HG02938 (cell line): ENCODE results near the gene CFAP299.
A peak's percentile ranks its signal among the peaks of the same experiment; 100 is the strongest.
"Not testable (repeated sequence)": the region's sequence is repeated elsewhere in the genome, so short reads cannot be mapped to it uniquely, and the experiment has no call there.

Experiments
- ATAC-seq: cut with Tn5 transposase; IDR thresholded peaks from one replicate; pipeline ENCODE4 v1.9.1; 2021; ENCODE audit warnings: mild to moderate bottlenecking, moderate library complexity; ENCODE audit not compliant: unreplicated experiment

The CFAP299 gene

DNA sequence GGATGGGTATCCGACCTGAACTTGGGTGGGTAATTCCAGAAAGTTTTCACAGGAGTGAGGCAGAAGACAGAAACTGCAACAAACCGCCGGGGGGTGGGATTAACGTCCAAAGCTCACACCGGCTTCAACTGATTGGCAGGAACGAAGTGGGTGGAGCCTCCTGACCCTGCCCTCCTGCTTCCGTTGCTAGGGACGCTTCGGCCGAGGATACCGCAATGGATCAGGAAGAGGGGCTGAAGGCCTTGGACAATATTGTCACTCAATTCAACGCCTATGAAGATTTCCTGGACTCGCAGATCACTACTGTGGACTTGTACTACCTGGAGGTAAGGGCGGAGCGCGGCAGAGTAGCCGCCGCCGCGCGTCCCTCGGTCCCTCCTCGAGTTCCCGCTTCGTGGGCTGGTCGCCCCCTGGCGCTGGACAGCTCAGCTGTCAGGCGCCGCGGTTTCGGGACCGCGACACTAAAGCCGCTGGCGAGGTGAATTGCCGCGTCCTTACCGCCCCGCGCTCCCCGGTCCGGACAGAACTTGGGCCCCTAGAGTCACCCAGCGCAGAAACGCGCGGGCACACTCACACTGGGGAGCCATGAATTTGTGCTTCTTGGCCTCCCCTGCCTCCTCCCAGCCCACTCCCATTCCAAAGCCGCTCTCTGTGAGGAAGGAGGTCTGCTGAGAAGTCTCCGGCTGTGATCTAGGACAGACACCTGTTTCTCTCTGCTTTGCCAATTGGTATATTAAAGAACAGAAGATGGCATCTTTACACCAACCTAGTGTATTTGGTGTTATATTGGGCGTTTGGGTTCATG is at the start of gene CFAP299:
Gene CFAP299, plus strand, starts transcription at position 177 of the 805 bp plus-strand sequence.
- ATAC-seq, result peak; percentile 97

- no peak for ATAC-seq
These were observed 49.1 kb upstream of the CFAP299 start for GRCh38 chr4:80286451-80286850.

DNA sequence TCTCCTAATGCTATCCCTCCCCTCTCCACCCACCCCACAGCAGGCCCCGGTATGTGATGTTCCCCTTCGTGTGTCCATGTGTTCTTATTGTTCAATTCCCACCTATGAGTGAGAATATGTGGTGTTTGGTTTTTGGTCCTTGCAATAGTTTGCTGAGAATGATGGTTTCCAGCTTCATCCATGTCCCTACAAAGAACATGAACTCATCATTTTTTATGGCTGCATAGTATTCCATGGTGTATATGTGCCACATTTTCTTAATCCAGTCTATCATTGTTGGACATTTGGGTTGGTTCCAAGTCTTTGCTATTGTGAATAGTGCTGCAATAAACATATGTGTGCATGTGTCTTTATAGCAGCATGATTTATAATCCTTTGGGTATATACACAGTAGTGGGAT is 44.9 kb upstream of the CFAP299 start:
- not testable (repeated sequence) for ATAC-seq

GRCh38 chr4:80294206-80294605 is 41.3 kb upstream of the CFAP299 start:
- no peak for ATAC-seq

DNA sequence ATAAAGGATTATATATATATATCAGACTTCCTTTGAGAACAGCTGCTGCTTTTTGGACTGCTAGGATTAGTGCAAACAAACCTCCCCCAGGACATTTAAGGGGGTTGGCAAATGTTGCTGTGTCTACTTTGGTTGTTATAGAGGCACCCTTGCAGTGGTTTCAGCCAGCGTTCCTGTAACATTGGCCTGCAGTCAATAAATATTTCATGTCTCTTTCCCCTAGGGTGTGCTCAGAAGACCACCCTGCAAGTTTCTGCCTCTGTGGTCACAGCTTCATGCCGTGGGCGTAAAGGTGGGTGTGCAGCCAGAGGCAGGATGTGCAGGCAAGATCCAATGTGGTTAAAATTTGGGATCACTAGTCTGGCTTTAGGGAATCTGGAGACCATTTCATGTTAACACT is 40.2 kb upstream of the CFAP299 start:
- ATAC-seq, result no peak

DNA sequence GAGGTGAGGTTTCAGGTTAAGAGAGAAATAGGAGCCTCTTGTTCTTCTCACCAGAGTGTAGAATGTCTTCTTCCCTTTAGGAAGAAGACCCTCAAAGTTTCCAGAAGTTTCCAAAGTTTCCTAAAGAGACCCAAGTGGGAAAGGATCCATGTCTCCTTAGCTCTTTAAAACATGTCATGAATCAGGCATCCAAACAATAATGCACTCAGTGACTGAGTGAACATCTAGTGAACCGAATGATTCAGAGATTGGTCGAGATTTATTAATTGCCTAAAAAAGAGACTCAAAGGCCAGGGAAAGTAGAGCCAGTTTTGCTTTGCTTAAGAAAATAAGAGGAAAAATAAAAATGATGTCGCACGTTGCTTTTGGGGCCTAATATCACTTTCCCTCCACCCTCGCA is 39.7 kb upstream of the CFAP299 start:
- ATAC-seq, result no peak

DNA sequence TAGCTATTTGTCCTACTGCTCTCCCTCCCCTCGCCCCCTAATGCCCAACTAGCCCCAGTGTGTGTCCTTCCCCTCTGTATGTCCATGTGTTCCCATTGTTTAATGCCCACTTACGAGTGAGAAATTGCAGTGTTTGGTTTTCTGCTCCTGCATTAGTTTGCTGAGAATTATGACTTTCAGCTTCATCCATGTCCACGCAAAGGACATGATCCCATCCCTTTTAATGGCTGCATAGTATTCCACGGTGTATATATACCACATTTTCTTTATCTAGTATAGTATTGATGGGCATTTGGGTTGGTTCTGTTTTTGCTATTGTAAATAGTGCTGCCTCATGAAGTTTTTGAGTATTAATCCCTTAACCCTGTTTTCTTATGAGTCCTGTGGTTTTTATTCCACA is 33.6 kb upstream of the CFAP299 start:
- no peak for ATAC-seq

GRCh38 chr4:80302616-80303223 is 32.8 kb upstream of the CFAP299 start:
- ATAC-seq, result no peak

- no peak for ATAC-seq
These were observed 30.1 kb upstream of the CFAP299 start for GRCh38 chr4:80305466-80305865.

- ATAC-seq, result no peak
These were observed 29.3 kb upstream of the CFAP299 start for GRCh38 chr4:80306260-80306659.

- ATAC-seq, result no peak
These were observed 28.3 kb upstream of the CFAP299 start for GRCh38 chr4:80307183-80307735.

- ATAC-seq, result no peak
These were observed 27.6 kb upstream of the CFAP299 start for GRCh38 chr4:80307774-80308465.

DNA sequence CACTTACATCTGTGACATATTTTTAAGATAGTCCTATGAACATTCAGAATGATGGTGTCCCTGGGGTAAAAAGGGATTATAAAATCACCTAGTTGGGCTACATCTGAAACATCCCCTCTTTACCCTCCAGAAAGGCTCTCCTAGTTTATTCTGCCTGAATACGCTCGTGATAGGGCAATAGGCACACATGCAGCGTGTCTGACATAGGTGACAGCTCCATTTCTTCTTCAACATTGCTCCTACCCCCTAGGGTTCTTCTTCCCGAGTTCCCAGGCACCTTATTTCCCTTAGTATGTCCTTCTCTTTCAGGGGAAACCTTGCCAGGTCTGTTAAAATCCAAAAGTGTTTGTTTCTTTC is 27.1 kb upstream of the CFAP299 start:
- ATAC-seq, result no peak

DNA sequence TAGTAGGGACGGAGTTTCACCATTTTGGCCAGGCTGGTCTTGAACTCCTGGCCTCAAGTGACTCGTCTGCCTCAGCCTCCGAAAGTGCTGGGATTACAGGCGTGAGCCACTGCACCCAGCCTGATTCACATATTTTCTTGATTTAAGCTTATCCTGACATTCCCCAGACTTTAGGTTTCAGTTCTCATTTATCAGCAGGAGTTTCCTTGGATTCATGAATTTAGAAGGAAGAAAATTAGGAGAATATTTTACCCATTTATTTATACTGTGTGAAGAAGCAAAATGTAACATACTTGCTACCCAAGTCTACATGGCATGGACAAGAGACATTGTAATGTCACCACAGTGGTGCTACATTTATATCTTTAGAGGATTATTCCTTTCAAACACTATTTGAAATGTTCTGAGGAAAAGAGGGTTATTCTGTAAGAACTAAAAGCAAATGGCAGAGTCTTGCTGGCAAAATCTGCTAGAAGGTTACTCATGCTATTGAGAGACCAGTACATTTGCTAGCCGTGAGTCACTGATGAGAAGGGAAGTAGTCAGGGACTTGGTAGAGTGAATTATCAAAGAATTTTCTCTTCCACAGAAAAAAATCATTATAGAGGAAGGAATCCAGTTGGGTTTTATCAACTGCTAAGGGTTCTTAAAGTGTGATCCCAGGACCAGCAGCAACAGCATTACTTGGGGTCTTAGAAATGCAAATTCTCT is 26.1 kb upstream of the CFAP299 start:
- ATAC-seq, result no peak

DNA sequence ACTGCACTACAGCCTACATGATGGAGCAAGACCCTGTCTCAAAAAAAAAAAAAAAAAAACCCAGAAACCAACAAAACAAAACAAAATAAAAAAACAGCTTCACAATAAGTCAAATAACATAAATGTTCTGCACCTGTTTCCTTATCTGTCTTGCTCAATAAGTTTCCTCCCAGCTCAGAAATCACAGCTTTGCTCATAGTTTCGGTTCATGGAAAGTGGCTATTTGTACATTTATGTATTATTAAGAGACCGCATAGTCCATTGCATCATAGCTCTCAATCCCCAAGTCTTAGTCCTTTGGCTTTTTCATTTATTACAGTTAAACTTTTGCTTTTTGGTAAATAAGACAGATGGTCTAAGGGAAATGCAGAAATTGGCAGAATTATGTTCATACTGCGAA is 24.4 kb upstream of the CFAP299 start:
- ATAC-seq, result no peak

- ATAC-seq, result no peak
These were observed 23.4 kb upstream of the CFAP299 start for GRCh38 chr4:80312124-80312523.

DNA sequence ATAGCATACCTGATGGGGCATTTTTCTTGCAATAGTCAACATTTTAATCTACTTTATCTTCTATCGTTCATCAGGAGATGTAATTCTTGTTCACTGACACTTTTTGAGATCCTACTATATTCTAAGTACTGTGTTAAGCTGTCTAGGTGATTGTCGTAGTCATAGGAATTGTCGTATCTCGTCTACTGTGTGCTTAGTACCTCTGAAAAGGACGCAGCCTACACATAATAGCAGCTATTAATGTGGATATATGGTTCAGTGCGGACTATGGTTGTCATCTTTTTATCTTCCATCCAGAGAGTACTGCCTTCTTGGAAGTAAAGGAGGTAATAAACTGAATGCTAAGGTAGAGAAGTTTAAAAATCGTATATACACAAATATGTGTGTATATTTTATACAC is 21.9 kb upstream of the CFAP299 start:
- no peak for ATAC-seq

- ATAC-seq, result not testable (repeated sequence)
These were observed 19.7 kb upstream of the CFAP299 start for GRCh38 chr4:80315848-80316247.

DNA sequence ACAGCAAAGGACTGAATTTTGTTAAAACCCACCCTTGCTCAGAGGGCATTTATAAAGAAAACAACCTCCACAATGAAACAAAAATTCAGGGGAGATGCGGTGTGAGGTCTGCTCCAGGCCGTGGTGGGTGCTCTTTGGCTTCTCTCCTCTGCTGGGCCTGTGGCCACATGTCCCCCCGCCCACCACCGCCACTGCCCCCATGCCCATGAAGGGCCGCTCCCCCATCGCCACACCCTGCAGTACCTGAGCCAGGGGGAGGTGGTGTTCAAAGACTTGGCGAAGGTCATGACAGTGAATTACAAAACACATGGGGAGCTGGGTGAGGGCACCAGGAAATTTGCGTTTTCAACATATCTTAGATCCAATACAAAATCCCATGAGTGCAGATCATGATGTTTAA is 14.2 kb upstream of the CFAP299 start:
- no peak for ATAC-seq

GRCh38 chr4:80321776-80322175 is 13.8 kb upstream of the CFAP299 start:
- ATAC-seq, result no peak

GRCh38 chr4:80322716-80323115 is 12.8 kb upstream of the CFAP299 start:
- no peak for ATAC-seq
